Measurements from ENCODE around the gene FANCD2OS. TPM values are rescaled to one million over a fixed set of nuclear protein-coding genes. Genes with fewer than 3 reads are reported as not detected.
"Not testable (repeated sequence)": the region's sequence is repeated elsewhere in the genome, so short reads cannot be mapped to it uniquely, and the experiment has no call there.

The FANCD2OS gene
- total and polyA plus RNA-seq, 5 experiments from 2014 or later, result not detected

- H3K4me1 Mint-ChIP-seq, result peaks cover 0 to 3% (median 2%) of the 10 kb centered on the region in 4 donors
- no peak for ATAC-seq
- no peak overlapping the region for H3K4me3 Mint-ChIP-seq
- H3K27me3 Mint-ChIP-seq, result no peaks in the 10 kb centered on the region
- H3K9me3 Mint-ChIP-seq, result no peaks in the 10 kb centered on the region
- H3K36me3 Mint-ChIP-seq, result no peaks in the 10 kb centered on the region
- POLR2A ChIA-PET, result interaction anchor here (0.6 kb wide), 1 partner anchor 23 kb away, joined by 5 read pairs; no protein-coding TSS in a partner anchor
- H3K27ac Mint-ChIP-seq, result no peak overlapping the region
- no peak for DNase-seq
Measured at GRCh38 chr3:10136426-10137005, 28.5 kb upstream of the FANCD2OS start.

- ATAC-seq, H3K36me3 Mint-ChIP-seq, H3K9me3 Mint-ChIP-seq, H3K27me3 Mint-ChIP-seq, H3K4me3 Mint-ChIP-seq, DNase-seq, H3K4me1 Mint-ChIP-seq: not testable (repeated sequence)
- H3K27ac Mint-ChIP-seq, result peak overlapping the region in 1 of 10 donors; percentile 29
- POLR2A ChIA-PET, result interaction anchor here (0.6 to 1.1 kb wide), 3 partner anchors 13 to 32 kb away, joined by 3 to 5 read pairs (median 4); no protein-coding TSS in a partner anchor
Measured at GRCh38 chr3:10135872-10136271, 27.8 kb upstream of the FANCD2OS start.

- no peak for ATAC-seq
- no peak for DNase-seq
- peak overlapping the region in 6 of 10 donors; percentile 9 to 70 (median 59) for H3K27ac Mint-ChIP-seq
- H3K4me3 Mint-ChIP-seq, result no peak overlapping the region
- no peaks in the 10 kb centered on the region for H3K27me3 Mint-ChIP-seq
- peaks cover 9 to 70% (median 24%) of the 10 kb centered on the region in 3 donors for H3K36me3 Mint-ChIP-seq
- peaks cover 13 to 53% (median 36%) of the 10 kb centered on the region in 4 donors for H3K4me1 Mint-ChIP-seq
- POLR2A ChIA-PET, result interaction anchor here (0.6 to 1.0 kb wide), 2 partner anchors 19 to 136 kb away, joined by 3 to 4 read pairs; partner anchors contain the start of gene VHL
- no peaks in the 10 kb centered on the region for H3K9me3 Mint-ChIP-seq
Measured at GRCh38 chr3:10122724-10123123, 14.7 kb upstream of the FANCD2OS start.

GRCh38 chr3:10121064-10121463 lies 13.0 kb upstream of the FANCD2OS start:
- Mint-ChIP-seq H3K36me3 (peaks cover 3 to 54% (median 12%) of the 10 kb centered on the region in 3 donors), H3K27ac (peak overlapping the region in 3 of 10 donors; percentile 12 to 28 (median 19)), H3K4me3 (no peak overlapping the region), H3K4me1 (peaks cover 18 to 66% (median 47%) of the 10 kb centered on the region in 4 donors), H3K27me3 (no peaks in the 10 kb centered on the region), H3K9me3 (no peaks in the 10 kb centered on the region)
- DNase-seq (no peak), ATAC-seq (no peak)
- POLR2A ChIA-PET, result interaction anchor here (0.5 to 0.7 kb wide), 2 partner anchors 64 to 83 kb away, joined by 3 to 4 read pairs; no protein-coding TSS in a partner anchor

GRCh38 chr3:10119376-10119775 lies 11.3 kb upstream of the FANCD2OS start:
- peak overlapping the region in 2 of 10 donors; percentile 14 to 53 for H3K27ac Mint-ChIP-seq
- POLR2A ChIA-PET, result interaction anchor here (0.7 kb wide), 1 partner anchor 25 kb away, joined by 3 read pairs; no protein-coding TSS in a partner anchor
- no peak for DNase-seq
- no peaks in the 10 kb centered on the region for H3K27me3 Mint-ChIP-seq
- H3K4me1 Mint-ChIP-seq, result peaks cover 22 to 75% (median 55%) of the 10 kb centered on the region in 4 donors
- ATAC-seq, result no peak
- peak overlapping the region in 1 of 10 donors; percentile 34 for H3K4me3 Mint-ChIP-seq
- H3K9me3 Mint-ChIP-seq, result no peaks in the 10 kb centered on the region
- peaks cover 5 to 38% (median 9%) of the 10 kb centered on the region in 3 donors for H3K36me3 Mint-ChIP-seq

- ATAC-seq, result no peak
- H3K36me3 Mint-ChIP-seq, result peaks cover 3 to 24% (median 5%) of the 10 kb centered on the region in 3 donors
- no peaks in the 10 kb centered on the region for H3K9me3 Mint-ChIP-seq
- peak overlapping the region in 6 of 10 donors; percentile 97 to 100 (median 98) for H3K27ac Mint-ChIP-seq
- peak overlapping the region; percentile 97 to 100 (median 99) for H3K4me3 Mint-ChIP-seq
- POLR2A ChIA-PET, result interaction anchor here (0.6 to 2.0 kb wide), 7 partner anchors 25 to 131 kb away, joined by 3 to 7 read pairs (median 4); partner anchors contain the start of genes TATDN2 and VHL
- H3K27me3 Mint-ChIP-seq, result no peaks in the 10 kb centered on the region
- DNase-seq, result no peak
- peaks cover 16 to 60% (median 45%) of the 10 kb centered on the region in 4 donors for H3K4me1 Mint-ChIP-seq
Measured at GRCh38 chr3:10116928-10117327, 8.9 kb upstream of the FANCD2OS start.

- H3K4me3 Mint-ChIP-seq, result peak overlapping the region; percentile 97 to 100 (median 99)
- H3K27ac Mint-ChIP-seq, result peak overlapping the region; percentile 97 to 100 (median 98)
- peaks cover 3 to 20% (median 5%) of the 10 kb centered on the region in 3 donors for H3K36me3 Mint-ChIP-seq
- ATAC-seq (no peak), DNase-seq (peak in 1 of 10 donors; percentile 18)
- H3K9me3 Mint-ChIP-seq, result no peaks in the 10 kb centered on the region
- H3K4me1 Mint-ChIP-seq, result peaks cover 16 to 57% (median 43%) of the 10 kb centered on the region in 4 donors
- POLR2A ChIA-PET, result interaction anchor here (0.6 to 2.0 kb wide), 3 partner anchors 63 to 132 kb away, joined by 3 to 7 read pairs (median 4); partner anchors contain the start of gene TATDN2
- no peaks in the 10 kb centered on the region for H3K27me3 Mint-ChIP-seq
Measured at GRCh38 chr3:10116138-10116460, 8.0 kb upstream of the FANCD2OS start.

- Mint-ChIP-seq H3K9me3 (no peaks in the 10 kb centered on the region), H3K27me3 (peaks cover 0 to under 1% (median 0%) of the 10 kb centered on the region in 5 donors), H3K27ac (peak within 1 kb of the TSS; percentile 97 to 100 (median 98)), H3K4me1 (peaks cover 13 to 52% (median 38%) of the 10 kb centered on the region in 4 donors), H3K36me3 (peaks cover 3 to 14% (median 5%) of the 10 kb centered on the region in 3 donors), H3K4me3 (peak within 1 kb of the TSS; percentile 97 to 100 (median 99))
- POLR2A ChIA-PET, result interaction anchor here (0.5 to 2.0 kb wide), 12 partner anchors 8 to 273 kb away, joined by 3 to 7 read pairs (median 4); partner anchors contain the start of genes TATDN2 and VHL
- peak; percentile 98 for ATAC-seq
- peak; percentile 85 to 97 (median 92) for DNase-seq
Measured at GRCh38 chr3:10115326-10116137, 7.5 kb upstream of the FANCD2OS start, which contains the start of gene BRK1. Gene BRK1, plus strand, starts transcription at chr3:10115675. Its CDS starts 27 bp downstream, at chr3:10115702.

GRCh38 chr3:10106919-10107318 lies 1.1 kb downstream of the FANCD2OS start:
- DNase-seq (no peak), ATAC-seq (no peak)
- Mint-ChIP-seq H3K4me3 (no peak overlapping the region), H3K27ac (no peak overlapping the region), H3K36me3 (peaks cover 0 to 3% (median 0%) of the 10 kb centered on the region in 3 donors), H3K27me3 (peaks cover 0 to 4% (median 2%) of the 10 kb centered on the region in 5 donors), H3K9me3 (no peaks in the 10 kb centered on the region), H3K4me1 (no peaks in the 10 kb centered on the region)
- POLR2A ChIA-PET, result interaction anchor here (0.7 kb wide), 1 partner anchor 93 kb away, joined by 3 read pairs; no protein-coding TSS in a partner anchor

- Mint-ChIP-seq H3K4me1 (no peaks in the 10 kb centered on the region), H3K9me3 (no peaks in the 10 kb centered on the region), H3K4me3 (no peak overlapping the region), H3K27ac (no peak overlapping the region), H3K27me3 (no peaks in the 10 kb centered on the region), H3K36me3 (peaks cover 0 to 17% (median 6%) of the 10 kb centered on the region in 3 donors)
- no peak for DNase-seq
- ATAC-seq, result no peak
- POLR2A ChIA-PET, result interaction anchor here (0.9 kb wide), 1 partner anchor 9 kb away, joined by 3 read pairs; no protein-coding TSS in a partner anchor
Measured at GRCh38 chr3:10099041-10099440, 9.0 kb downstream of the FANCD2OS start.

- no peak overlapping the region for H3K4me3 Mint-ChIP-seq
- H3K9me3 Mint-ChIP-seq, result no peaks in the 10 kb centered on the region
- no peaks in the 10 kb centered on the region for H3K4me1 Mint-ChIP-seq
- POLR2A ChIA-PET, result interaction anchor here (0.6 kb wide), 1 partner anchor 59 kb away, joined by 4 read pairs; no protein-coding TSS in a partner anchor
- no peak for DNase-seq
- no peak overlapping the region for H3K27ac Mint-ChIP-seq
- no peak for ATAC-seq
- H3K27me3 Mint-ChIP-seq, result no peaks in the 10 kb centered on the region
- H3K36me3 Mint-ChIP-seq, result peaks cover 0 to 36% (median 20%) of the 10 kb centered on the region in 3 donors
Measured at GRCh38 chr3:10093678-10094077, 14.4 kb downstream of the FANCD2OS start.

- H3K9me3 Mint-ChIP-seq, H3K27me3 Mint-ChIP-seq, DNase-seq, H3K27ac Mint-ChIP-seq, H3K4me3 Mint-ChIP-seq, H3K4me1 Mint-ChIP-seq, POLR2A ChIA-PET, ATAC-seq: not testable (repeated sequence)
- peaks cover 0 to 39% (median 21%) of the 10 kb centered on the region in 3 donors for H3K36me3 Mint-ChIP-seq
Measured at GRCh38 chr3:10091387-10091786, 16.7 kb downstream of the FANCD2OS start.

Data from naive thymus-derived CD8-positive, alpha-beta T cell (primary cell).